ENCODE measurements around the gene BUB1.

GRCh38 chr2:110664135-110664534, 13.7 kb downstream of the BUB1 start:
- TF ChIP-seq POLR2AphosphoS5 (IDR thresholded peaks at IDR 0.05) (no peak), EP300 (IDR thresholded peaks at IDR 0.05) (no peak), POLR2A (IDR thresholded peaks at IDR 0.05) (no peak)
- TF ChIP-seq, protein P1, sequence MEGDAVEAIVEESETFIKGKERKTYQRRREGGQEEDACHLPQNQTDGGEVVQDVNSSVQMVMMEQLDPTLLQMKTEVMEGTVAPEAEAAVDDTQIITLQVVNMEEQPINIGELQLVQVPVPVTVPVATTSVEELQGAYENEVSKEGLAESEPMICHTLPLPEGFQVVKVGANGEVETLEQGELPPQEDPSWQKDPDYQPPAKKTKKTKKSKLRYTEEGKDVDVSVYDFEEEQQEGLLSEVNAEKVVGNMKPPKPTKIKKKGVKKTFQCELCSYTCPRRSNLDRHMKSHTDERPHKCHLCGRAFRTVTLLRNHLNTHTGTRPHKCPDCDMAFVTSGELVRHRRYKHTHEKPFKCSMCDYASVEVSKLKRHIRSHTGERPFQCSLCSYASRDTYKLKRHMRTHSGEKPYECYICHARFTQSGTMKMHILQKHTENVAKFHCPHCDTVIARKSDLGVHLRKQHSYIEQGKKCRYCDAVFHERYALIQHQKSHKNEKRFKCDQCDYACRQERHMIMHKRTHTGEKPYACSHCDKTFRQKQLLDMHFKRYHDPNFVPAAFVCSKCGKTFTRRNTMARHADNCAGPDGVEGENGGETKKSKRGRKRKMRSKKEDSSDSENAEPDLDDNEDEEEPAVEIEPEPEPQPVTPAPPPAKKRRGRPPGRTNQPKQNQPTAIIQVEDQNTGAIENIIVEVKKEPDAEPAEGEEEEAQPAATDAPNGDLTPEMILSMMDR (IDR thresholded peaks at IDR 0.05): no peak

All from gastroesophageal sphincter (tissue), 3 donors.